ENCODE data around the gene A2M. TPM values are rescaled to one million over a fixed set of nuclear protein-coding genes. Genes with fewer than 3 reads are reported as not detected.

Gene A2M
- total RNA-seq, 3 donors from 2014 or later: 276 to 457 (median 281) TPM

DNA sequence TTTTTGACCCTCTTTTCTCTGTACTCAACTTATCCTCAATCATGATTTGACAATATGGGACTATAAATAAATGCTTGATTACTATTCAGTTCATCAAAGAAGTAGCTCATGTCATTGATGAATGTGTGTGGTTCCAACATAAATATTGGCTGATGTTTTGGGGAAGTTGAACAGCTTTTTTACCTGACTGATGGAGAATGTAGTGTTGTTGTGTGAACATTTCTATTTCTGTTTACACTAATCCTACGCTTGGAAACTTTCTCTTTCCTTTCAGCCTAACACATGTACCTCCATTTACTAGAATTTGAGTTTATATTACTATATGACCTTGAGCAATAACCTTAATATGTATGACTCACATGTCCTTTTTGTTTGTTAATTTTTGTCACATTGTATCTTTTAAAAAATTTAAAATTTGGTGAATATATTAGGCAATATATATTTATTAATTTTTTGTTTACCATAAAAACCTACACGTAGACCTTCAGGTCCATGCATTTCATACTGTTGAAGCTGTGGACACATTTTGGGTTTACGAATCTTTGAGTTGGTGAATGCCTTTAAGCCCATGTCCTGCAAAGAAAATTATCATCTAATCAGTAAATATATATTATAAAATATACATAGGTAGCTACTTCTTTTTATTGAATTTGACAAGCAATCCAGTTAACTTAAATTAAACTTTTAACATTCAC is 21.1 kb downstream of the A2M start:
- Histone ChIP-seq H3K36me3 (no peaks in the 10 kb centered on the region), H3K9me3 (no peaks in the 10 kb centered on the region), H3K4me3 (no peak overlapping the region), H3K27me3 (no peaks in the 10 kb centered on the region), H3K27ac (no peak overlapping the region), H3K4me1 (no peaks in the 10 kb centered on the region)
- no peak for DNase-seq (ENCODE audit: low spot score in 2 of 2)
- intact Hi-C loops (cut with DNase I; ENCODE audit: low total_unique reads): no loop called here
- TF ChIP-seq, protein P1, sequence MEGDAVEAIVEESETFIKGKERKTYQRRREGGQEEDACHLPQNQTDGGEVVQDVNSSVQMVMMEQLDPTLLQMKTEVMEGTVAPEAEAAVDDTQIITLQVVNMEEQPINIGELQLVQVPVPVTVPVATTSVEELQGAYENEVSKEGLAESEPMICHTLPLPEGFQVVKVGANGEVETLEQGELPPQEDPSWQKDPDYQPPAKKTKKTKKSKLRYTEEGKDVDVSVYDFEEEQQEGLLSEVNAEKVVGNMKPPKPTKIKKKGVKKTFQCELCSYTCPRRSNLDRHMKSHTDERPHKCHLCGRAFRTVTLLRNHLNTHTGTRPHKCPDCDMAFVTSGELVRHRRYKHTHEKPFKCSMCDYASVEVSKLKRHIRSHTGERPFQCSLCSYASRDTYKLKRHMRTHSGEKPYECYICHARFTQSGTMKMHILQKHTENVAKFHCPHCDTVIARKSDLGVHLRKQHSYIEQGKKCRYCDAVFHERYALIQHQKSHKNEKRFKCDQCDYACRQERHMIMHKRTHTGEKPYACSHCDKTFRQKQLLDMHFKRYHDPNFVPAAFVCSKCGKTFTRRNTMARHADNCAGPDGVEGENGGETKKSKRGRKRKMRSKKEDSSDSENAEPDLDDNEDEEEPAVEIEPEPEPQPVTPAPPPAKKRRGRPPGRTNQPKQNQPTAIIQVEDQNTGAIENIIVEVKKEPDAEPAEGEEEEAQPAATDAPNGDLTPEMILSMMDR (IDR thresholded peaks at IDR 0.05): no peak
- no peak for TF ChIP-seq POLR2A (IDR thresholded peaks at IDR 0.05)
- no peak for TF ChIP-seq POLR2AphosphoS5 (IDR thresholded peaks at IDR 0.05)

DNA sequence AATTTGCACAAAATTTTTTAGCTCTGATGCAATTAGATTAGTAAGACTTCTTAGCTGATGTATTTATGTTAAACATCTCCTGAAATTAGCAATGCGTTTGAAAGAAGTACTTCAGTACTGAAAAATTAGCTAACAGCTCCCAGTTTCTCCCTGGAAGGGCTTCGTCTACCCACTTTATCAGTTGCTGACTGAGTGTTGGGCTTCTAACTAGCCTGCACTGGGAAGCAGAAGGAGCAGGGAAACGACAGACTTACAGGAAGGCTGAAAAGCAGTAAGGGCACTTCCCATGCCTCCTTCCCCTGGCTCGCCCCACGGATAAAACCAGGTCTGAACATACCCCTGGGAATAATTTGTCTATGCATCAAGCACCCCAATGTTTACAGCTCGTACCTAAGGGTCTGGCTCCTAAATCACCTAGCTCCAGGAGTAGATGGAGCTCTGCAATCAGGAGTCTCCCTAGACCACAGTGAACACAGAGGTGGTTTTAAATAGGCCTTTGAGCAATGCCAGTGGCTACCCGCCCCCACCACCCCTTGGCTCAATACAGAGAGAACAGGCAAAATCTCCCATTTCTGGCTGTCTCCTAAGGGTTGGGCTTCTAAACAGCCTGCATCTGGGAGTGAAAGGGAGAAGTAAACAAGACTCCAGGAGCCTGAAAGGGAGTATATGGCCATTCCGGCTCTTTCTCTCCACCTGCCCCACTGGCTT is 23.7 kb downstream of the A2M start:
- no peaks in the 10 kb centered on the region for H3K27me3 ChIP-seq
- no peak overlapping the region for H3K4me3 ChIP-seq
- no peaks in the 10 kb centered on the region for H3K4me1 ChIP-seq
- no peaks in the 10 kb centered on the region for H3K36me3 ChIP-seq
- H3K27ac ChIP-seq: no peak overlapping the region
- DNase-seq (ENCODE audit: low spot score in 2 of 2): no peak
- H3K9me3 ChIP-seq: no peaks in the 10 kb centered on the region
- no peak for TF ChIP-seq POLR2AphosphoS5 (IDR thresholded peaks at IDR 0.05)
- no peak for TF ChIP-seq POLR2A (IDR thresholded peaks at IDR 0.05)
- TF ChIP-seq, protein P1 (IDR thresholded peaks at IDR 0.05): no peak
- intact Hi-C loops (cut with DNase I; ENCODE audit: low total_unique reads): no loop called here

DNA sequence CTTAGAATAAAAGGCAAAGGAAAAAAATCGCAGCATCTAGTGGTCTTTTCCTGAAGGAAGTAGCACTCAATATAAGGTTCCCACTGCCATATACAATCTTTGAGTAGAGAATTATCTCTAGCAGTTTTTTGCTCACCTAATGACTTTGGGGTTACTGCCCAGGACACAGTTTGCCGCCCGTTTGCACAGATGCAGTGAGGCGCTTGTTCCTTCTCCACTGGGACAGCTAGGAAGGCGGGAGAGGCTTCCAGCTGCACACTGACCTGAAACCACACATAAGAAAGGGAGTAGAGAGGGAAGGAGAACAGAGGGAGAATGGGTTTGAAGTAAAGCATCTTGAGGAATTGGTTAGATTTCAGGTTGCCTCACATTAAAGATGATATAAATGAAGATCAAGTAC is 25.5 kb downstream of the A2M start:
- H3K36me3 ChIP-seq: no peaks in the 10 kb centered on the region
- no peaks in the 10 kb centered on the region for H3K9me3 ChIP-seq
- H3K4me1 ChIP-seq: no peaks in the 10 kb centered on the region
- TF ChIP-seq POLR2A (IDR thresholded peaks at IDR 0.05) (no peak), POLR2AphosphoS5 (IDR thresholded peaks at IDR 0.05) (no peak)
- TF ChIP-seq, protein P1 (IDR thresholded peaks at IDR 0.05): no peak
- no peak overlapping the region for H3K27ac ChIP-seq
- H3K27me3 ChIP-seq: no peaks in the 10 kb centered on the region
- intact Hi-C loops (cut with DNase I; ENCODE audit: low total_unique reads): no loop called here
- no peak for DNase-seq (ENCODE audit: low spot score in 2 of 2)
- no peak overlapping the region for H3K4me3 ChIP-seq

DNA sequence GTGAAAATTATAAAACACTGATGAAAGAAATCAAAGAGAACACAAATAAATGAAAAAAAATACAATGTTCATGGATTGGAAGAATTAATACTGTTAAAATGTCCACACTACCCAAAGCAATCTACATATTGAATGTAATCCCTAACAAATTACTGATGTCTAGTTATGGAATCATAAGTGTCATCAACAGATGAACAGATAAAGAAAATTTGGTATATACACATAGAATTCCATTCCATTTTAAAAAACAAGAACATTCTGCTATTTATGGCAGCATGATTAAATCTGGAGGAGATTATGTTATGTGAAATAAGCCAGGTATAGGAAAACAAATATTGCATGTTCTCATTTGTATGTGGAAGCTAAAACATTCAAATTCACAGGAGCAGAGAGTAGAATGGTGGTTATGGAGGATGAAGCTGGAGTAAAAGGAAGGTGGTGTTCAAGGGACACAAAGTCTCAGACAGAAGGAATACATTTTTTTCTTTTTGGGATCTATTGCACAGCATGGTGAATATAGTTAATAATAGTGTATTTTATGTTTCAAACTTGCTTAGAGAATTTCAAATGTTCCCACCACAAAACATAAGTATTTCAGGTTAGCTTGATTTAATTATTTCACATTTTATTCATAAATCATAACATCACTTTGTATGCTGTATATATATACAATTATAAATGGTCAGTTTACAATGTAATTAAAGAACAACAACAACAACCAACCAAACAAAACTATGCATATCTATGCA is 28.5 kb downstream of the A2M start:
- no peak for DNase-seq (ENCODE audit: low spot score in 2 of 2)
- Histone ChIP-seq H3K36me3 (no peaks in the 10 kb centered on the region), H3K4me3 (no peak overlapping the region), H3K9me3 (peaks cover 7 to 17% of the 10 kb centered on the region in 2 donors), H3K27ac (no peak overlapping the region), H3K27me3 (no peaks in the 10 kb centered on the region), H3K4me1 (no peaks in the 10 kb centered on the region)
- intact Hi-C loops (cut with DNase I; ENCODE audit: low total_unique reads): no loop called here
- no peak for TF ChIP-seq POLR2AphosphoS5 (IDR thresholded peaks at IDR 0.05)
- TF ChIP-seq, protein P1 (IDR thresholded peaks at IDR 0.05): no peak
- TF ChIP-seq POLR2A (IDR thresholded peaks at IDR 0.05): no peak

DNA sequence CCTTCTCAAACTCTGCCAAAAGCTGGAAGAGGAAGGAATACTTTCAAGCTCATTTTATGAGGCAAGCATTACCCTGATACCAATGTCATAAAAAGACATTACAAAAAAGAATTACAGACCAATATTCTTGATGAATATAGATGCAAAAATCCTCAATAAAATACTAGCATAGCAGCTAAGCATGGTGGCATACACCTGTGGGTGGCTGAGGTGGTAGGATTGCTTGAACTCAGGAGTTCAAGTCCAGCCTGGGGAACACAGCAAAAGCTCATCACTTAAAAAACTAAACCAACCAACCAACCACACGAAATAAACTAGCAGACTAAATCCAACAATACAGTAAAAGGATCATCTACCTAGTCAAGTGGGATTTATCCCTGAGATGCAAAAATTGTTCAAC is 29.6 kb downstream of the A2M start:
- Histone ChIP-seq H3K4me1 (no peaks in the 10 kb centered on the region), H3K27ac (no peak overlapping the region), H3K27me3 (no peaks in the 10 kb centered on the region), H3K9me3 (peaks cover 7 to 17% of the 10 kb centered on the region in 2 donors), H3K4me3 (no peak overlapping the region), H3K36me3 (no peaks in the 10 kb centered on the region)
- intact Hi-C loops (cut with DNase I; ENCODE audit: low total_unique reads): no loop called here
- TF ChIP-seq POLR2A (IDR thresholded peaks at IDR 0.05): no peak
- TF ChIP-seq POLR2AphosphoS5 (IDR thresholded peaks at IDR 0.05): no peak
- TF ChIP-seq, protein P1 (IDR thresholded peaks at IDR 0.05): no peak
- no peak for DNase-seq (ENCODE audit: low spot score in 2 of 2)
